ENCODE measurements around the gene CIRBP.

The CIRBP gene

DNA sequence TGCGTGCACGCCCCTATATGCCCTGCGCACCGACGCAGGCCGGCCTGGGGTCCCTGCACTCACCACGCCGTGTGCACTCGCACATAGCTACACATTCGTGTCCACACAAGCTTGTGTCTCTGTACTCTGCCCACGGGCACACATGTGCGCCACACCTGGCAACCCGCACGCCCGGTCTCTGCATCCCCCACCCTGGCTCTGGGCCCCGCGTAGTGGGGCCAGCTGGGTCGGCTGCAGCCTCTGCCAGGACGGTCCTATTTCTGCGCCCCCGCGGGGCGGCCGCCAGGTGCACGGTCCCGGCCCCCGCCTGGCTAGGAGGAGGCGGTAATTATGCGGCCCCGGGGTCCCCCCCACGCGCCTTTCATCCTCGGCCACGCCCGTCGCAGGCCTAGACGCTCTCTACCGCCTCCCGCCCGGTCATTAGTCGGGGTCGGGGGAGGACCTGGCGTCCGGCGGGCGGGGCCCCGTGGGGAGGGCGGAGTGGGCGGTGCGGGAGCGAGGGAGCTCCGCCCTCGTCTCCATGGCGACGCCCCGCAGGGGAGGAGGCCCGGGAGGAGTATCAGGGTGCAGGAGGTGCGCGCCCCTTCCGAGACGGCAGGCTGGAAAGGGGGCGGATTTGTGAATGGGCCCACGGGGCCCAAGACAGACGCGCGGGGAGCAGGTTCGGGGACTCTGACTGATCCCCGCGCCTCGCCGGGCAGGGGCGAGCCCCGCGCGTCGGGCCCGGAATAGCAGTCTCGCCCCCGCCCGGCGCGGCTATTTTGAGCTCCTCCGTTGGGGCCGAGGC, 2.8 kb upstream of the CIRBP start:
- peak in 47 of 56 donors; percentile 27 to 85 (median 62) for DNase-seq

DNA sequence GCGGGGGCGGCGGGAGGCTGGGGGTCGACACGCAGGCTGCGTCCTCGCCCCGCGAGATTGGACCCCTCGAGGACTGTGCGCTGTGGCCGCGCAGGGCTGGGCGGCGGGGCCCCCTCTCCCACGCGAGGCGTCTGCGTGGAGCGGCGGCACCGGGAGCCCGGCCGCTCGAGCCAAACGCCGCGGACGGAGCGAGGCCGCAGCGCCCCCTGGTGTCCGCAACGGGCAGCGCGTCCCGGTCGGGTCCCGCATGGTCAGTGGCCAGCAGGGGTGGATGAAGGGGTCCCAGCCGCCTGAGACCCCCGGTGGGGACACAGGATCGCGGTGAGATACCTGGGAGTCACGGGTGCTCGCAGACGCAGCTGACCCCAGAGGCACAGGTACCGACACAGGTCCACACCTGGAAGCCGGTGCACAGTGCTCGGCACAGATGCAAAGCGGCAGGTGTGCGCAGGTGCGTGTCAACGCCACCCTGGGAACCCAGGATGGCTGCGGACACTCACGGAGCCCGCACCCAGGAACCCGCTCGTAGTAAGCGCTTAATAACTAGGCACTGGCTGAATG, 2.1 kb upstream of the CIRBP start:
- peak in 45 of 56 donors; percentile 20 to 86 (median 64) for DNase-seq

DNA sequence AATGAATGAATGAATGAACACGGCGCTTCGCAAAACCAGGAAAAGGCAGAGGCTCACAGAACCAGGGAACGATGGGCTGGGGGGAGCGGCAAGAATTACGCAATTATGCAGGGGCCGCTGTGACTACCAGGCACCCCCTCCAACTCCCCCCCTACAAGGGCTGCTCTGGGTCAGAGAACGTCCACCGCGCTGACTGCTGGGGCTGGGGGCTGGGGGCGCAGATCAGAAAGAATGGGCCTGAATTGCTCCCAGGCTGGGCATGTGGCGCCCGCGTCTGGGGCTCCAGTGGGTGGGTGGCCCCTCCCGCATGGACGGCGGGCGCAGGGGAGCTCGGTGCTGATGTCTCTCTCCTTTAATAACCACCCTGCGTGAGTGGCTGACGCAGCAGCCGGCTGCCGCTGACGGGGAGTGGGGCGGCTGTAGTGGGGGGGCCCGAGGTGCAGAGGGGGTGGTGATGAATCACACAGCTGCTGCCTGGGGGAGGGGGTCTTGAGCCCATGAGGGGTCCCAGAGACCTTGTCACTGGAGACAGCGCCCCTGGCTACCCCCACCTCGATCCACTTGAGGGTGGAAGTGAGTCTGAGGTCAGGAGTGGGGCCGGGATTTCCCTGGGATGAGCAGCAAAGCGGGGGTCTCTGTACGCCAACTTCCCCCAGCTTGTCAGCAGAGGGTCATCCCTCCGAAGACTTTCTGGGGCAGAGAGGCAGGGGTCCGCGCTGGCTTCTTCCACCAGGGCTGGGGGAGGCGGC, 1.5 kb upstream of the CIRBP start:
- DNase-seq = peak in 20 of 56 donors; percentile 11 to 48 (median 34)

DNA sequence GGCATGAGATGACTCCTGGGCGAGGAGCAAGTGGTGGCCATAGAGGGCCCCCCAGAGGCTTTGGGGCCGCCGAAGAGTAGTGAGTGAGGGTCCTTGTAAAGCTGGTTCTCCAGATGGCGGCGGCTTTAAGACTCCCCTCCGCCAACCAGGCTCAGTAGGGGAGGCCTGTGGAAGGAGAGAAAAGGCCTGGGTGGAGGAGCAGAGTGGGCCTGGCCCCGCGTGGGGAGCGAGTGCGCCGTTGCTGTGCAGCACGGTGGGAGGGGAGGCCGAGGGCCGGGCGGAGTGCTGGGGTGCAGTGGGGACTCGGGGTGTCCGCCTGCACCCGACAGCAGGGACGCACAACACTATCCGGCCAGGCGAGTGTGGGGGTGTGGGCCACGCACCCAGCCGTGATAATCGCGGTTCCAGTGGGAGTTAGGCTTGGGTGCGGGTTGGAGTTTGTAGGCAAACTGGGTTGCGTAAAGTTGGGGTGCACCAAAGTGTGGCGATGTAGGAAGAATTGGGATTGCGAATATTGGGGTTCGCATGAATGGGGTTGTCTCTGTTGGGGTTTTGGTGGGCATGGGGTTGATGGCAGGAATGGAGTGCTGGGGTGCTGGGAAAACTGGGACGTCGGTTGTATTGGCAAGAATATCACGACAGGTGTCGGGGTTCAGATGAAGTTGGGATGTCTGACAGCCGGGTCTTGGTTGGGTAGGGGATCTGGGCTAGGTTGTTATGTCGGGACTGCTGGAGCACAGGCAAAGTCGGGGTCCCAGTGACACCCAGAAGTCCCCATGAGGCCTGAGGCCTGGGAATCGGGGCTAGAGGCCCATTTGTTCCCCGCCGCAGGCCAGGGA, 687 bp upstream of the CIRBP start:
- peak in 2 of 56 donors; percentile 41 to 43 for DNase-seq

DNA sequence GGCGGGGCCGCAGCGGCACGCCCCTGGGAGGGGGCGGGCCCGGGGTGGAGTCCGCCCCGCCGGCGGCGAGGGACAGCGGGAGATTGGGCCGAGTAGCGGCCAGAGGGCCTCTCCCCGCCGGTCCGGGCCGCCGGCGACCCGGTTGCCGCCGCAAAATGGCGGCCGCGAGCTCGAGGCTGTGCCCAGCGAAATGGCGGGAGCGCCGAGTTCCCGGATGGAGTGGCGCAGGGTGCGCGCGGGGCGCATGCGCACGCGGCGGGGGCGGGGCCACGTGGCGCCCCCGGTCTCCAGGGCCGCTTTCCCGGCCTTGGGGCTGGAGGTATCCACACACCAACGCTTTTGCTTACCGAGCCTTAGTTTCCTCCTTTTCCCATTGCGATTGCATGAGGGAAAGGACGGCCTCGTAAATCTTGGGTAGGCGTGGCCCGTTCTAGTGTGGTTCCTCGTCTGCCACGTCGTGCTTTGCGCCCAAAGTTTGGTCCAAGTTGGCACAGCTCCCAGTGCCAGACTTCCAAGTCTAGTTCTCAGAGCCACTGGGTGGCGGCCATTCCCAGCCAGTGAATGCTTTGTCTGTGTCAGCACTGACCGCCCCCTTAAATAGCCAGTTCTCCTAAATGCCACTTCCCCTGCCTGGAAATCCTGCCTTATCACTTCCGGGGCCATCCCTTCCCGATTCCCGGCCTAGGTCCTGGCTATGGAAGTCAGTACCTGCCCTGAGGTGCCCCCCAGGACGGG, 513 bp downstream of the CIRBP start:
- DNase-seq = peak in 55 of 56 donors; percentile 35 to 90 (median 78)

DNA sequence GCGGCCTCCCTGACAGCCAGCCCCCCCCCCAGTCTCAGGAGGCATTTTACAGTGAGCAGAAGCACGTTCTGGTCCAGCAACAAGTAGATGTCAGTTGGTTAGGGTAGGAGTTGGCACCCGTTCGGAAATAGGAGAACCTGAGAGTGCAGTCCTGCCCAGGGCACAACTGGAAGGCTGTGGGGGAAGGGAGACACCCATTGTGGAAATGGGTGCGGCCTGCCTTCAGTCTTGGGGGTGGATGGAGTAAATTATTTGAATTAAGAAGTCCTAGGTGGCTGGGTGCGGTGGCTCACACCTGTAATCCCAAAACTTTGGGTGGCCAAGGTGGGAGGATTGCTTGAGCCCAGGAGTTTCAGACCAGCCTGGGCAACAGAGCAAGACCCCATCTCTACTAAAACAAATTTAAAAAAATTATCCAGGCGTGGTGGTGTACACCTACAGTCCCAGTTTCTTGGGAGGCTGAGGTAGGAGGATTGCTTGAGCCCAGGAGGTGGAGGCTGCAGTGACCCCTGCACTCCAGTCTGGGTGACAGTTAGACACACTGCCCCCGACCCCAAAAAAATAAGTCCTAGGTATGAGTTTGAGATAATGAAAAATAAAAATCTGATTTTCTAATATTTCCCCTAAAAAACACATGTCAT, 1.2 kb downstream of the CIRBP start:
- DNase-seq = peak in 1 of 56 donors; percentile 66

DNA sequence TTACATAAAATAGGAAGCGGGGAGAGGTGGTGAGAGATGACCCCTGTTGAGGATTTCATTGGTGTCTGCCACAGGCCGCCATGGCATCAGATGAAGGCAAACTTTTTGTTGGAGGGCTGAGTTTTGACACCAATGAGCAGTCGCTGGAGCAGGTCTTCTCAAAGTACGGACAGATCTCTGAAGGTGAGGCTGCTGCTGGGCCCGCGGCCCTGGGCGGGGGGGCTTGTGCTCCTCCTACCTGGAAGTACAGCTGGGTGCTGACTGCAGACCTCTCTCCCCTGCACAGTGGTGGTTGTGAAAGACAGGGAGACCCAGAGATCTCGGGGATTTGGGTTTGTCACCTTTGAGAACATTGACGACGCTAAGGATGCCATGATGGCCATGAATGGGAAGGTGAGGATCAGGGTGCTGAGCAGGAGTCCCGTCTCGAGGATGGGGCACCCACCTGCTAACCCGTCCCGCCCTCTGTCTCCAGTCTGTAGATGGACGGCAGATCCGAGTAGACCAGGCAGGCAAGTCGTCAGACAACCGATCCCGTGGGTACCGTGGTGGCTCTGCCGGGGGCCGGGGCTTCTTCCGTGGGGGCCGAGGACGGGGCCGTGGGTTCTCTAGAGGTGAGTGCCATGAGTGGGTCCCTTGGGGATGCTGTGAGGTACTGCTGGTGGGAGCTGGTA, 1.9 kb downstream of the CIRBP start:
- DNase-seq = peak in 1 of 56 donors; percentile 11

DNA sequence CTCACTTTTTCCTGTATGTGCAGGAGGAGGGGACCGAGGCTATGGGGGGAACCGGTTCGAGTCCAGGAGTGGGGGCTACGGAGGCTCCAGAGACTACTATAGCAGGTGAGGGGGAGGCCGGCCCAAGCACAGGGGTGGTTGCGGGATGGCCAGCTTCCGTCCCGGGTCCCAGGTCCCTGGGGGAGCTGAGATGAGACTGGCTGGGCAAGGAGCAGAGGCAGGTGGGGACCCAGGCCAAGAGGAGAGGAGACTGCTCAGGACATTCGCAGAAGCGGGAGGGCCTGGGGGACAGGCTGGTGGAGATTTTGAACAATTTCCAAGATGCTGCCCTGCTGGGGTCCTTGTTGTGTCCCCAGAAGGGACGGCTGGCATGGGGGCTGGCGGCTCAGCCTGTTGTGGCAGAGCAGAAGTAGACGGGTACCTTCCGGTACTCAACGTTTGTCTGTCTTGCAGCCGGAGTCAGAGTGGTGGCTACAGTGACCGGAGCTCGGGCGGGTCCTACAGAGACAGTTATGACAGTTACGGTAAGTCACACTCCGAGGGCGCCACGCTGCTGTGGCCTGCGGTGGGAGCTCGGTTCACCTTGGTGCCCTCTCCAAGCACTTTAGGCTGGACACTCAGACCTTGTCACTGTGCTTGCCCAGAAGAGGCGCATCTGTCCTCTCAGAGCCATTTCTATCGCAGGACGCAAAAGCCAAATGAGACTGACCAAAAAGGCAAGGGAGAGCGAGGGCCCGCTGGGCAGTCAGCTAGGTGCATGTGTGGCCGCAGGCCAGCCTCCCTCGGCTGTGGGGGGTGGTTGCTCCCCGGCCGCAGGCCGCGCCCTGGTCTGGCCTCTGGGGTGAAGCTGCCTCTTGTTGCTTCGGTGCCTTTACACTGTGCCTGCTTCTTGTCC, 2.6 kb downstream of the CIRBP start:
- peak in 2 of 56 donors; percentile 10 to 25 for DNase-seq

DNA sequence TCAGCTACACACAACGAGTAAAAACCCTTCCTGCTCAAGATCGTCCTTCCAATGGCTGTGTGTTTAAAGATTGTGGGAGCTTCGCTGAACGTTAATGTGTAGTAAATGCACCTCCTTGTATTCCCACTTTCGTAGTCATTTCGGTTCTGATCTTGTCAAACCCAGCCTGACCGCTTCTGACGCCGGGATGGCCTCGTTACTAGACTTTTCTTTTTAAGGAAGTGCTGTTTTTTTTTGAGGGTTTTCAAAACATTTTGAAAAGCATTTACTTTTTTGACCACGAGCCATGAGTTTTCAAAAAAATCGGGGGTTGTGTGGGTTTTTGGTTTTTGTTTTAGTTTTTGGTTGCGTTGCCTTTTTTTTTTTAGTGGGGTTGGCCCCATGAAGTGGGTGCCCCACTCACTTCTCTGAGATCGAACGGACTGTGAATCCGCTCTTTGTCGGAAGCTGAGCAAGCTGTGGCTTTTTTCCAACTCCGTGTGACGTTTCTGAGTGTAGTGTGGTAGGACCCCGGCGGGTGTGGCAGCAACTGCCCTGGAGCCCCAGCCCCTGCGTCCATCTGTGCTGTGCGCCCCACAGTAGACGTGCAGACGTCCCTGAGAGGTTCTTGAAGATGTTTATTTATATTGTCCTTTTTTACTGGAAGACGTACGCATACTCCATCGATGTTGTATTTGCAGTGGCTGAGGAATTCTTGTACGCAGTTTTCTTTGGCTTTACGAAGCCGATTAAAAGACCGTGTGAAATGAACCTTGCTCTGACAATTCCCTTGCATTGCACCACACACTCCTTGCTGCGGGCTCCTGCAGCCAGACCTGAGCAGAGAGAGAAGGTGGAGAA, 3.5 kb downstream of the CIRBP start:
- DNase-seq = peak in 15 of 56 donors; percentile 9 to 56 (median 21)

DNA sequence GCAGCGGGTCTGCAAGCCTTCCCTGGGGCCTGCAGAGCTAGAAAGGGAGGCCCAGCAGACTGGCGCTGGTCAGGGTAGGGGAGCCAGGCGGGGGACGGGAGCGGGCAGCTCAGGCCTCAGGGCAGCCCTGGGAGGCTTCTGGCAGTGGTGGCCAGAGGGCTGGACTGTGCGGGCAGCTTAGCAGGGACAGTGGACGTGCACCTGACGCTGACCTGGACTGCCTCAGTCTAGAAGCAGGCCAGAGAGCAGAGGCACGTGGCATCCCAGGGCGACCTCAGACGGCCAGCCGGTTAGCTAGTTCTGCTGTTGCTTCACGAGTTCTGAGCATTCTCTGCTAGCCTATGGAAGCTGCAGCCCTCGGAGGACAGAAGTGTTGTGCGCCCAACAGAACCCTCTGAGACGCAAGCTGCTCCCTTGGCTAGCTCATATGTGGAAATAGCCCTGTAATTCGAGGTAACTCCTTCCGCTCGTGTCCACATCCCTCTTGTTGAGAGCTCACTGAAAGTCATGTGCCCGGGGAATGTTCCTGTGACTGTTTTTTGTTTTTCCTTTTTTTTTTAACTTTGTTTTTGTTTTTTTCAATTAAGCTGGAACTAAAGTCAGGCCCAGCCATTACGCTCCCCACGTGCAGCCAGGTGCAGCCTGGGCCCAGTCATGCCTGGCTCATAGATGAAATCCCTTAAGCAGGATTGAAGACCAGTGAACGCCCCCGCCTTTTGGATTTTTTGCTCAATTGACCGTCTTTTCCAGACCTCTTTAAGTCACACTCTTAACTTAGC, 4.3 kb downstream of the CIRBP start:
- DNase-seq = no peak

DNA sequence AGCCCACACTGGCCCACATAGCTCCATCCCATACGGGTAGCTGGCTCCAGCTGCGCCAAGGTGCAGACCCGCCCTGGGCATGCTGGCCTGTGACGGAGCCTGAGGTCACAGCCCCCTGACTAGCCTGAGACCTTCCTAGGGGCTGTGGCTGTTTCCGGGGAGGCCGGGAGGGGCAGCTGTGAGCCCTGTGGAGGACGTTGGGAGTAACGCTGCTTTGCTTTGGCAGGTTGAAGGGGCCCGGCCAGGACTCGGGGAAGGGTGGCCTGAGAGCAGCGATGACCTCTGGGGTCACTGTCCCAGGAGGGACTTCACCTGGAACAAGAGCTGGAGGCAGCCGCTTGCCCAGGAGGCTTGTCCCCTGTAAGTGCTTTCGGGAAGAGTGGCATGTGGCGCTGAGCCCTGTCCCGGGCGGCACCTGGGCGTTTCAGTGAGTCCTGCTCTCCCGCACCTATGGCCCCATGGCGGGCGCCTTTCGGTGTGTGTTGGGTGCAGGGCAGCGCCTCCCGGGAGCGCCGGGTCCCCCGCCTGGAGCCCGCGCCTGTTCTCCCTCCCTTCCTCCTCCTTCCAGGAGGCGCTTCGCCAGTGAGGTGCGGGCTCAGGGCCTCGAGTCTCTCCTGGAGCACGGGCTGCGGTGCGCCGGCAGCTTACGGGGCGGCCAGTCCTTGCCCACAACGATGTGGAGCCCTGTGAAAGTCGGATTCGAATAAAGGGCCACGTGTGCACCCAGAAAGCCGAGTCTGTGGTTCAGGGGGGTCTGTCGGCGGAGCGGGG, 5.1 kb downstream of the CIRBP start:
- DNase-seq = no peak

DNA sequence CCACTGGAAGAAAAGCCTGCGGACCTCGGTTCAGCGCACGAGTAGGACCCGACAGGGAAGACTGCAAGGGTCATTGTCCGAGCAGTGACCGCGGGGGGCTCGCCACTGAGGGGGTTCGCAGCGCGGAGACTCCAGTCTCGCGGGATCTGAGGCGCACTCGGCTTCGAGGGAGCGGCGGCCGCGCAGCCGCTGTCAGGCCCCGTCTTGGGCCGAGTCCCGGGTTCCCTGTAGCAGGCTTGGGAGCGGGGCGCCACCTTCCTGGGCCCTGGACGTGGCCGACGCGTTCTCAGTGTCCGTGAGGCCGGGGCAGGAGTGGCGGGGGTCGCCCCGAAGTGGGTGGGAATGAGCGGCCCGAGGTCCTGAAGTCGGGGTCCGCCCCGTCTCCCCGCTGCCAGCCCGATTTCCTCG, 5.7 kb downstream of the CIRBP start:
- DNase-seq = peak in 1 of 56 donors; percentile 37

DNA sequence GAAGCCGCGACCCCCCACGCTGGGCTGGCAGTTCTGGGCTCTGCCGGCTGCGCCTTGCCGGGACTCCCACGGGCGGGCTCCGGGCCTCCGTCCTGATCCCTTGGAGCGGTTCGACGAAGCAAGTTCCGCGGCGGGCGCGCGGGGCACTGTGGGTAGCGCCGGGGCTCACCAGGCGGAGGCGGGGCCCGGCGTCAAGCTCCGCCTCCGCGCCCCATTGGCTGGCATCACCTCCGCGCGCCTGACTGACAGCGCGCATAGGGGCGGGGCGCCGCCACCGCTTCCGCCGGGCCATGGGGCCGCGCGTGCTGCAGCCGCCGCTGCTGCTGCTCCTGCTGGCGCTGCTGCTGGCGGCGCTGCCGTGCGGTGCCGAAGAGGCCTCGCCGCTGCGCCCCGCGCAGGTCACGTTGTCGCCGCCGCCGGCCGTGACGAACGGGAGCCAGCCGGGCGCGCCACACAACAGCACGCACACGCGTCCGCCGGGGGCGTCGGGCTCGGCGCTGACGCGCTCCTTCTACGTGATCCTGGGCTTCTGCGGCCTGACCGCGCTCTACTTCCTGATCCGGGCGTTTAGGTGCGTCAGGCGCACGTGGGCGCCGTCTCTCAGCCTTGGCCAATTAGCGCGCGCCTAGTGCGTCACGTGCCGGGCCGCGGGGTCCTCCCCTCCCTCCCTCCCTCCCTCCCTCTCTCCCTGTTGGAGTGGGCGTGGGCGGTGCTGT, 6.3 kb downstream of the CIRBP start, which contains the start of gene FAM174C:
TSS of gene FAM174C (plus strand) at position 271 of the 716 bp plus-strand sequence. CDS start at position 291, 20 bp downstream.
- peak in 55 of 56 donors; percentile 75 to 98 (median 92) for DNase-seq

DNA sequence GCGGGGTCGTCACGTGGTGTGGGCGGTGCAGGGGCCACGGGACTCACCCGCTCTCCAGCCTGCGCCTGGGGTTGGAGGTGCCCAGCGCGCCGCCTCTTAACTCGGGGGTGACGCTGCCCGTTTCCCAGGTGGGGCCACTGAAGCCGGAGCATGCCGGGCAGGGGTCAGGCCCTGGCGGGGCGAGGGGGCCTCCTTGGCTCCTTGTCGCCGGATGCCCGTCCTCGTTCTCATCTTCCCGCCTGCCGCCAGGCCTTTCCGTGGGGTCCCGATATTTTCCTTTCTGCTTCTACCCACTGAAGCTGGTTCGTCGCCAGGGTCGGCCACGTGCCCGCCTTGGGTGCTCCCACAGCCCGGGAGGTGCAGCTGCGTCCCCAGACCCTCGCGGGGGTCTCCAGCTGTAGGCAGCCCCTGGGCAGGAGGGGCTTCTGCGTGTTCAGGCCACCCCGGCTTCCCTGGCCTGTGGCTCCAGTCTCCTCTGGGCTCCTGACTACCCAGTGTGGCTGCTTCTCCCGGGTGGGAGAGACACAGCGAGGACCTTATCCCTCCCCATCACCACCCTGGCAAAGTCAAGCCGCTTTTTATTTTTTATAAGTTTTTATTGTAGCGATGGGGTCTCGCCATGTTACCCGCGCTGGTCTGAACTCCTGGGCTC, 7.0 kb downstream of the CIRBP start:
- DNase-seq = peak in 7 of 56 donors; percentile 50 to 78 (median 60)
